Effector CD8-positive, alpha-beta T cell (primary cell): ENCODE measurements around the gene CCDC116.

Experiments used
- DNase-seq: peaks from one replicate; lab custom pipeline; 2025; lab: John Stamatoyannopoulos, UW

CCDC116 gene

GRCh38 chr22:21681566-21682370 lies 49.2 kb downstream of the CCDC116 start:
- DNase-seq = no peak

- DNase-seq = no peak
Measured at GRCh38 chr22:21682385-21683175, 50.0 kb downstream of the CCDC116 start.

GRCh38 chr22:21683401-21683811 lies 50.8 kb downstream of the CCDC116 start:
- no peak for DNase-seq

- DNase-seq = no peak
Measured at GRCh38 chr22:21684492-21685163, 52.1 kb downstream of the CCDC116 start.

GRCh38 chr22:21685164-21685513 lies 52.6 kb downstream of the CCDC116 start:
- no peak for DNase-seq

- no peak for DNase-seq
Measured at GRCh38 chr22:21686193-21686608, 53.6 kb downstream of the CCDC116 start.
